ENCODE data around the gene TMPRSS6. TPM values are rescaled to one million over a fixed set of nuclear protein-coding genes. Genes with fewer than 3 reads are reported as not detected.

The TMPRSS6 gene
- total RNA-seq, 4 donors from 2014 or later = not detected

GRCh38 chr22:37058917-37059701 is 50.4 kb downstream of the TMPRSS6 start:
- no peak for TF ChIP-seq CTCF (IDR thresholded peaks at IDR 0.05)
- no peak for DNase-seq (ENCODE audit: low spot score)
- no peak for ATAC-seq (ENCODE audit: low FRiP score)

GRCh38 chr22:37057796-37058510 is 51.6 kb downstream of the TMPRSS6 start:
- no peak for TF ChIP-seq CTCF (IDR thresholded peaks at IDR 0.05)
- DNase-seq (ENCODE audit: low spot score) (no peak), ATAC-seq (ENCODE audit: low FRiP score) (no peak)

- DNase-seq (ENCODE audit: low spot score) = no peak
- TF ChIP-seq CTCF (IDR thresholded peaks at IDR 0.05) = no peak
- ATAC-seq (ENCODE audit: low FRiP score) = no peak
Measured at GRCh38 chr22:37057226-37057625, 52.3 kb downstream of the TMPRSS6 start.

GRCh38 chr22:37056246-37056645 is 53.3 kb downstream of the TMPRSS6 start:
- ATAC-seq (ENCODE audit: low FRiP score) = no peak
- no peak for DNase-seq (ENCODE audit: low spot score)
- TF ChIP-seq CTCF (IDR thresholded peaks at IDR 0.05) = no peak

GRCh38 chr22:37054600-37055365 is 54.7 kb downstream of the TMPRSS6 start:
- no peak for ATAC-seq (ENCODE audit: low FRiP score)
- no peak for DNase-seq (ENCODE audit: low spot score)
- TF ChIP-seq CTCF (IDR thresholded peaks at IDR 0.05) = no peak

GRCh38 chr22:37054056-37054395 is 55.5 kb downstream of the TMPRSS6 start:
- DNase-seq (ENCODE audit: low spot score) = no peak
- no peak for TF ChIP-seq CTCF (IDR thresholded peaks at IDR 0.05)
- no peak for ATAC-seq (ENCODE audit: low FRiP score)

All from omental fat pad (tissue), 4 donors.